ELR (cell line): ENCODE results near the gene LBR.
"Not testable (repeated sequence)": the region's sequence is repeated elsewhere in the genome, so short reads cannot be mapped to it uniquely, and the experiment has no call there.

ENCODE experiments used
- DNase-seq: peaks from one replicate; pipeline ENCODE4 v3.0.0-alpha.2; 2015; ENCODE audit warnings: low read depth

LBR gene

GRCh38 chr1:225422795-225423517 is 4.9 kb downstream of the LBR start:
- no peak for DNase-seq

GRCh38 chr1:225422031-225422605 is 5.7 kb downstream of the LBR start:
- no peak for DNase-seq

- DNase-seq: no peak
Measured at GRCh38 chr1:225418598-225418997, 9.2 kb downstream of the LBR start.

DNA sequence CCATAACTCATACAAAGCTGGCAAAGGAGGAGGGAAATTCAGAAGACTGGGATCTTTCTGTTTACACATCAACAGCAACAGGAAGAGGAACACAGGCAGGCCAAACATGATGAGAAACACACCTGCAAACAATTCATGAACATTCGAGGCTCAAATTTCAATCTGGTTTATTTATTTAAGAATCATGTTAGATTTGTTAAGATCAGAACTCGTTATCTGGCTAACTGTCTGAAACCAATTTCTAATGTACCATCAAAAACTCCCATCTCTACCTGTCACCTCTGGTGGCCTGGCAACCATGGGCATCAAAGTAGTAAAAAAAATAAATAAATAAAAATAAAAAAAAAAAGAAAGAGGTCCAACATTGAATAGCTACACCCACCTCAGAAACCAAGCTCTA is 9.8 kb downstream of the LBR start:
- DNase-seq: no peak

DNA sequence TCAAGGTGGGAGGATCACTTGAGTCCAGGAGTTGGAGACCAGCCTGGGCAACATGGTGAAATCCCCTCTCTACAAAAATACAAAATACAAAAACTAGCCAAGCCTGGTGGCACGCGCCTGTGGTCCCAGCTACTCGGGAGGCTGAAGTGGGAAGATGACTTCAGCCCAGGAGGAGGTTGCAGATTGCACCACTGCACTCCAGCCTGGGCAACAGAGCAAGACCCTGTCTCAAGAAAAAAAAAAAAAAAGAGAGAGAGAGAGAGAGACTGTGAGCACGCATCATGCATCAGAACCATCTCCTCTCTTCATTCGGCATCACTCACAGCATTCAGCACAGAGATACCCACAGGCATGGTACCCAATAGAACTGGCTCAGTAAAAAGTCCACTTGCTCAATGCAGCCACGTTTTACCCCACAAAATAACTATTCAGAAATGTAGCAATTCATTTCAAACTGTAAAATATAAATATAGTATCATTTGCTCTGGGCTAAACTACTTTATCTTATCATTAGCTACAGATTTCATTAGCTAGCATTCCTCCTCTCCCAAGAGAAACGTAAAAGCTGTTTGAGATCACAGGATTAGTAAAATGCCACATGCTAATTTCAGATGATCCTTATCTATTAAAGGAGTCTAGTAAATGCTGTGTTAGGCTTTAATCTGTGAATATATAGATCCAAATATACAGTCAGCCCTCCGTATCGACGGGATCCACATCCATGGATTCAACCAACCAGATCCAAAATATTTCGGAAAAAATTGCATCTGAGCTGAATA is 11.7 kb downstream of the LBR start:
- DNase-seq: no peak

DNA sequence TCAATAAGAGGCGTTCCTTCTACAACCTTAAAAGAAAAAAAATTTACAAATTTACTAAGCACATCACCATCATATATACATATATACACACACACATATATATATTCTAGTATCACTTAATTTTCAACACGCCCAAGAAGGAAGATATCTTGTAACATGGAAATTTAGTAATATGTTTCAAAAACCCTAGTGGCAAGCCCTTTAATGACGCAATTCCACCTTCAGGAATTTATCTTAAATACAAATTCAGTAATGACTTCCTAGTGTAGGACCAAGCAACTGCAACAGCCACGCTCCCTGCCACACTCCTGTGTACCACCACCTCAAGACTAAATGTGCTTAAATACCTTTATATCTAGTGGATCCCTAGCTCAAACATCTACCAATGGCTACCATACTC is 12.5 kb downstream of the LBR start:
- DNase-seq: no peak

GRCh38 chr1:225413708-225414375 is 14.0 kb downstream of the LBR start:
- no peak for DNase-seq

DNA sequence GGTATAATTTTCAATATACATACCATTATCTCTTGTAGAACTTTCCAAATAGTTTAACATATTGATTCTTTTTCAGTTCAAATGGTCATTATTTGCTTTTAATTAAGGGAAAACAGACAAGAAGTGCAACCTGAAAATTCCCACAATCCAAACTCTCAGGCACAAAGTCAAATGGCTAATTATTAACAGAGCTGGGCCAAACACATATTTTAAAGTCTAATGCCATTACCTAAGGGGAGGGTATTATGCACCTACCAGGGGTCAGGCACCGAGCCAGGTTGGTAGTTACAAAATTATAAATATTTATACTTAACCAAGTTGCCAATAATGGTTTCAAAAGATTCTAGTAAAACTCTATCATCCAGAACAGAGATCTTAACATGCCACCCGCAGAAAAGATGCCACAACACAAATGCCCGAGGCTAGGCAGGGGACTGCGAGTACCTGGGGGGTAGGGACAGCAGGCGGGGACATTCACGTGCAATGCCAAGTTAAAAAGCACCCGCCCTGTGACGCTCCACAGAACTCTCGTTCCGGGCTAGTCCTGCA is 15.0 kb downstream of the LBR start:
- DNase-seq: no peak

DNA sequence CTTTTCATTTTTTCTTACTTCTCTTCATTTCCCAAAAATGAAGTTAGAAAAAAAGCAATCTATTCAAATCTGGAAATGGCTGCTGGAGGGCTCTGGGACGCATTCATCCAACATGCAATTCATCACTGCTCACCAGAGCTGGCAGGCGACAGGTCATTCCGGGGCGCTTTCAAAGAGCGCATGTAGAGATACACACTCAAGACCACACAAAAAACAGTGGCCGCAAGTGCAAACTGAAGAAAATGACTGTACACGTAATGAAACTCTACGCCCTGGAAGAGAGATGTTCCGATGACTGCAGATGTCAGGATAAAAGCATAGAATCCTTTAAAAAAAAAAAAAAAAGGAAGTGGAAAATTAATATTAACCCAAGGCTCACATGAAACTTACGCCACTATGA is 15.5 kb downstream of the LBR start:
- DNase-seq: no peak

DNA sequence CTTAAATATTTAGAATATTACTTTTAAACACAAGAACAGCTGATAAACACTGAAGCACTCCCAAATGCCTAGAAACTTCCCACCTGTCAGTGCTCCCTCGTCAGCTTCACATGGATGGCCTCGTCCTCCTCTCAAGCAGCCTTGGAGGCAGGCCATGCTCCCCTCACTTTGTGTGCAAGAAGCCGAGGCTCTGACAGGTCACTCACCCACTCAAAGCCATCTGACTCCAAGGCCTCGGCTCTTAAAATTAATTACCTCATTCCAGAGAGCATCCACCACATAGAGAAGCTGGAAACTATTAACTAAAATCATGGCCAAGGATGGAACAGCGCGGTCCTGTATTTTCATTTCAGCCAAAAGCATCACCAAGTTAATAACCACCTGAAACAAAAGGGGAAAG is 17.8 kb downstream of the LBR start:
- DNase-seq: no peak

DNA sequence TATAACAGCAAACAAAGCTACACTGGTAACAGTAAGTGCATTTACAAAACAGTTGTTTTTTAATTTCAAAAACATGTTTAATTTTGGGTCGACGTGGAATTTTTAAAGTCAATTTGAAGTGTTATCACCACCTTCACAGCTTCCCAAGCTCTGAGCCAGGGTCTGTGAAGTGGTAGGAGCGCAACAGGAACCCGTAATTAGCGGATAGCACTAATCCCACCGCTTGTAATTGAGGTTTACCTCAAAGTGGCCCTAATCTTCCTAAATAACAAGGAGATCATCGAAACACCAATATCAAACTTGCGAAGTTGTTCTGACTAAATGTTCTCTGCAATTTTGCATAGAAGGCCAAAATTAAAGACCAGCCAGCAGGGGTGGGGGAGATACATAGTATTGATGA is 18.8 kb downstream of the LBR start:
- no peak for DNase-seq

DNA sequence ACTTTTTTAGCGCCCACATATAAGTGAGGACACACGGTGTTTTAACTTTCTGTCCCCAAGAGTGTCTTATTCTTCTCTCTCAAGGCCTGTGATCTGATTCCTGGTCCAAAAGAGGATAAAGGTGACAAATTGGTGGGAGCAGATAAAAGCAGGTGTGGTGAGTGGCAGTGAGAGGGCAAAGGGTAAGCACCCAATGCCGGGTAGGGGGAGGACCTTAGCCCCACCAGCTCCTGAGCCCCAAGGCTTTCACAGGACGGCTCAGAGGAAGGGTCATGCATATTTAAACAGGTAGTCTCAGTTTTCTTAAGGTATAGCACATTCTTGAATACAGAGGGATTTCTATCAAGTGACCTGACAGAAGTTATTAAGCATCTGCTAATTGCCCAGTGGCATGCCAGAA is 19.6 kb downstream of the LBR start:
- no peak for DNase-seq

DNA sequence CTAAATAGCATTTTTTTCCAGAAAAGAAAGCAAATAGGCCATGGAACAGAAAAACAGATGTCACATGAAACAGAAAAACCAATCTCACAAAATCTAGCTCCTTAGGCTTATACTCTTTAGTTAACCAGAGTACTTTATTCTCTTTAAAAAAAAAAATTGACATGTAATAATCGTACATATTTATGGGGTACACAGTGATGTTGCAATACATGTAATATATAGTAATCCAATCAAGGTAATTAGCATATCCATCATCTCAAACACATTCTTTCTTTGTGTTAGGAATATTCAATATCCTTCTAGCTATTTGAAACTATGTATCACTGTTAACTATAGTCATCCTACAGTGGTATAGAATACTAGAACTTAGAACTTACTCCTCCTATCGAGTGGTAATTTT is 20.1 kb downstream of the LBR start:
- DNase-seq: no peak

DNA sequence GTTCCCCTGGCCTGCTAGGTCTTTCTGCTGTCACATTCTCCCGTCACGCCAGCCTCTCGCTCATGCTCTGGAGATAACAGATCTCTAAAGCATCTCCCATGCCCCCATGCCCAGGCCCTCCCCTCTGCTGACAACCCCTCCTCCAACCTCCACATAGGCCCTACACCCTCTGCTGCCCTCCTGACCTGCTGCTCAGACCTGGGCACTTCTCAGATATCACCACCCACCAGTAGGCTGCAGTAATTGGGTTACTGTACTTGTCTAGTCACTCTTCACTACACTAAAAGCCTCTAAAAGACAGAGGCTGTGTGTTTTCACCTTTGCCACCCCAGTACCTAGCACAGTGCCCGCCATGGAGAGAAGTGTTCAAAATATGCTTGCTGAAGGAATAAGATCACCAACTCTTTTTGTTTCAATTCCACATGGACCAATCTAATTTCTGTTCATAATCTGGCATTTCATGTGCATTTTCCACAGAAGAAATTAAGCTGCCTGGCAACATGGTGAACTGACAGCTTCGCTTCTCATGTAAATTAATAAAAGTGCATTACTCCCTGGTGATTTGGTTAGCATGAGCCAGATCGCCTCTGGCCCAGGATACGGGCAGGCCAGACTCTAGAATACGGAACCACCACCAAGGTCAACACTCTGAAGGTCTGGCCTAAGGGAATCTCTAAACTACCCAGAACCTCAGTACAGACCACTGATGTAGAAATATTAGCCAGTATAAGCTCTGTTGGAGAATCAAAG is 20.7 kb downstream of the LBR start:
- DNase-seq: no peak

DNA sequence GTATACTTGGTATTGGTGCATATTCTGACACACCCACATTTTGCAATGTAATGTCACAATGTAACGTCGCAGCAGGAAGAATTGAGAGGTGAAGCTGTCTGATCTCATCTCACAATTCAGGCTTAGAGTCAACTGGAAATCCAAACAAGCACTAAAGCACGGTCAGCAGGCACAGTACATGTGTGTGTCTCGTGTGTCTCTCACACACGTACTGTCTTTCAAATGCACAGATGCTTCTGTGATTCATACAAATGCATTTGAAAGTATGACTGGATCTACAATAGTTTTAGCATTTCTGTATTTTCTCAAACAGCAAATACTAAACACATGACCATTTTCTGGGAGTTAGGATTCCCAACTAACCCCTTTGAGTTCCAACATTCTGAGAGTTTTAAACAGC is 26.9 kb downstream of the LBR start:
- no peak for DNase-seq

- DNase-seq: no peak
Measured at GRCh38 chr1:225396357-225396756, 31.5 kb downstream of the LBR start.

DNA sequence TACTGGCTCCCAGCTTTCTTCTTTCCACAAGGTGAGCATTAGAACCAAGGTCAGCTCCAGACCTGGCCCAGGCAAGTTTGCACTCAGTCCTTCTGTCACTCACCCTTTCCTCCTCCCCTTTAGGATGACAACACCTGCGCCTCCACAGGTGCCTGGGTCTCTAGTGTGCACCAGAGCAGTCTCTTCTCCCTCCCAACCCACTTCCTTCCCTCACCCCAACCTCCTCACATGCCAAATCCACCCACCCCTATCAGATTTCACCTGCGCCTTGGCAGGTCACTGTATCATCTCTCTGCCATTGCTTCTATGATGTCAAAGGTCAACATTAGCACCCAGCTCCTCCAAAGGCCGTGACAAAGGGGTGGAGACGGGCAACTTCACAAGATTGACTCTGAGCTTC is 38.0 kb downstream of the LBR start:
- no peak for DNase-seq

DNA sequence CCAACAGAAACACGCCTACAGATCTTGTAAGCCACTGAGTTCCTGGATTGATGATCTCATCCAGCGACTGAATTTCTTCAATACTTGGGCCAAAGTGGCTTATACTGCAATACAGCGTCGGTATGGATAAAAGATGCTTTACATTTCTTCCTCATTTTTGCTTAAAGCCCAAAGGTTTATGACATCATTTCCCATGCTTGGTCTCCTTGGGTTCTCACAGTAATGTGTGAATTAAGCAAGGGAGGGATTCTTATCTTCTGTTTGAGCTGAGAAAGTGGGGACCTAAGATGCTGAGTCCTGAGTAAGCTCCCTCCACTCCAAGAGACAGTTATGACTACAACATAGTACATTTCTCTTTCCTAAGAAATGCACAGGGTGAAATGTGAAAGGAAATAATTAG is 39.5 kb downstream of the LBR start:
- DNase-seq: no peak

GRCh38 chr1:225386860-225387259 is 41.0 kb downstream of the LBR start:
- not testable (repeated sequence) for DNase-seq

GRCh38 chr1:225380691-225381090 is 47.1 kb downstream of the LBR start:
- DNase-seq: no peak

DNA sequence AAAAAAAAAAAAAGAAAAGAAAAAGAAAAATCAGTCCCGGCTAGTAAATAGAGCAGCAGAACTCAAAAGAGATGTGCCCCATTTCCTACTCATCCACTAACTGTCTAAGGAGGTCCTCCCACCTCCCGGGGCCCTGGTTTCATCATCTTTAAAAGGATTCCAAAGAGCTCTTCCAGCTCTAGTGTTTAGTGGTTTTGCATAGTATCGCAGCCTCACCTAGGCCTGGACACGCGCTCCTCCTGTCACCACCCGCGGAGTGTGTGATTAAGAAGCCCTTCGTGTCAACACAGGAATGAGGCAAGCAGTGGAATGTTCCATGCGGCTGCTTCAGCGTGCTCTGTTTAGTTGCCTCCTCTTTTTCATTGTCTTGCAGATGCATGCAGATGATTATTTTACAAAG is 49.0 kb downstream of the LBR start:
- DNase-seq: peak; percentile 26

DNA sequence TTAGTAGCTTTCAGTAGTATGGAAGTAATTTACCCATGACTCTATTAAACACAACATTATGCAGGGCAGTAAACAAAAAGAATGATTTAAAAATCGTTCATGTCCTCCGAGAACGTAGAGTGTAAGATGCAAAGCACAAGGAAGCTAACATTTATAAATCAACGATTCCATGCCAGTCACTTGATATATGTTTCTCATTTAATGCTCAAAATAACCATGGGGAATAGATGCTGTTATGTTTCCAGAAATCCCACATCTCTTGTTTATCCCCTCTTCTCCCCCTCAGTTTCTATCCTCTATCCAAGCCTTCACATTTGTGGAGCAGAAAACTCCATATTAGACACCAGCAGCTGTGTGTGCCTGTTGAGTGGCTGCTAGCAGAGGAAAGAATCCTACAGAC is 52.8 kb downstream of the LBR start:
- DNase-seq: no peak
